ENCODE results near the gene TMEM253. TPM values are rescaled to one million over a fixed set of nuclear protein-coding genes. Genes with fewer than 3 reads are reported as not detected.

TMEM253 gene
- polyA plus RNA-seq, 3 donors, result 0.05 TPM; not detected in 2

- 82% methylated on average over 4 of the region's 10 CpGs for WGBS (ENCODE audit: insufficient coverage)
- Histone ChIP-seq H3K79me2 (ENCODE audit: insufficient read depth, low read length) (no peaks in the 10 kb centered on the region), H3K9me3 (replicated peaks in 1 of 2; ENCODE audit: control insufficient read depth in 1 of 2, insufficient read depth in 1 of 2, low read length in 2 of 2) (no peaks in the 10 kb centered on the region), H3K36me3 (replicated peaks in 1 of 2; ENCODE audit: control insufficient read depth in 1 of 2, insufficient read depth in 2 of 2, low read length in 2 of 2) (no peaks in the 10 kb centered on the region), H4K20me1 (ENCODE audit: insufficient read depth, low read length) (peaks cover 6% of the 10 kb centered on the region), H2AFZ (ENCODE audit: insufficient read depth, low read depth, low read length, poor library complexity, severe bottlenecking) (no peak overlapping the region), H3K4me2 (replicated peaks; ENCODE audit: extremely low read depth, low read length, poor library complexity, severe bottlenecking) (peak overlapping the region; percentile 54), H3K27ac (ENCODE audit: low read depth in 1 of 2, low read length in 2 of 2) (no peak overlapping the region), H3K4me1 (ENCODE audit: control insufficient read depth in 1 of 2, insufficient read depth in 2 of 2, low read length in 2 of 2) (peaks cover 16 to 25% of the 10 kb centered on the region in 2 donors), H3K27me3 (ENCODE audit: control insufficient read depth in 2 of 2, insufficient read depth in 2 of 2, low read length in 2 of 2) (peaks cover 0 to 3% of the 10 kb centered on the region in 2 donors), H3K4me3 (replicated peaks in 1 of 3; ENCODE audit: low read depth in 2 of 3, low read length in 3 of 3) (peak overlapping the region in 1 of 3 experiments; percentile 34), H3K9ac (ENCODE audit: insufficient read depth, low read length, poor library complexity, severe bottlenecking) (no peak overlapping the region)
- peaks cover 4 to 18% (median 18%) of the 10 kb centered on the region in 3 donors for H3K27me3 Mint-ChIP-seq (ENCODE audit: low read depth in 3 of 3)
- no peaks in the 10 kb centered on the region for H3K36me3 Mint-ChIP-seq
- peaks cover 0 to 2% (median 0%) of the 10 kb centered on the region in 7 donors for H3K9me3 Mint-ChIP-seq
- no peak for TF ChIP-seq CTCF (IDR thresholded peaks at IDR 0.05)
- H3K4me1 Mint-ChIP-seq, result peaks cover 22% of the 10 kb centered on the region
- no peak for DNase-seq
- H3K4me3 Mint-ChIP-seq, result peak overlapping the region; percentile 79 to 85
- H3K27ac Mint-ChIP-seq, result peak overlapping the region in 4 of 7 donors; percentile 57 to 91 (median 66)
- intact Hi-C loops (cut with micrococcal nuclease), result loop anchor here in 1 of 2 donors (10.0 kb wide), 1 partner anchor 412 kb away; the partner anchor contains the start of genes ANG and RNASE4
Measured at GRCh38 chr14:21096978-21097635, 3.8 kb upstream of the TMEM253 start.

- H3K4me1 Mint-ChIP-seq, result peaks cover 20% of the 10 kb centered on the region
- Histone ChIP-seq H3K27ac (ENCODE audit: low read depth in 1 of 2, low read length in 2 of 2) (no peak overlapping the region), H3K9me3 (replicated peaks in 1 of 2; ENCODE audit: control insufficient read depth in 1 of 2, insufficient read depth in 1 of 2, low read length in 2 of 2) (no peaks in the 10 kb centered on the region), H3K27me3 (ENCODE audit: control insufficient read depth in 2 of 2, insufficient read depth in 2 of 2, low read length in 2 of 2) (peaks cover 0 to 3% of the 10 kb centered on the region in 2 donors), H3K9ac (ENCODE audit: insufficient read depth, low read length, poor library complexity, severe bottlenecking) (no peak overlapping the region), H3K36me3 (replicated peaks in 1 of 2; ENCODE audit: control insufficient read depth in 1 of 2, insufficient read depth in 2 of 2, low read length in 2 of 2) (no peaks in the 10 kb centered on the region), H3K4me1 (ENCODE audit: control insufficient read depth in 1 of 2, insufficient read depth in 2 of 2, low read length in 2 of 2) (peaks cover 15 to 19% of the 10 kb centered on the region in 2 donors), H4K20me1 (ENCODE audit: insufficient read depth, low read length) (peaks cover 5% of the 10 kb centered on the region), H2AFZ (ENCODE audit: insufficient read depth, low read depth, low read length, poor library complexity, severe bottlenecking) (no peak overlapping the region), H3K4me3 (replicated peaks in 1 of 3; ENCODE audit: low read depth in 2 of 3, low read length in 3 of 3) (peak overlapping the region in 2 of 3 experiments; percentile 6 to 34), H3K4me2 (replicated peaks; ENCODE audit: extremely low read depth, low read length, poor library complexity, severe bottlenecking) (peak overlapping the region; percentile 54), H3K79me2 (ENCODE audit: insufficient read depth, low read length) (no peaks in the 10 kb centered on the region)
- WGBS (ENCODE audit: insufficient coverage), result 0% methylated on average over 10 of the region's 19 CpGs
- TF ChIP-seq CTCF (IDR thresholded peaks at IDR 0.05), result no peak
- H3K36me3 Mint-ChIP-seq, result no peaks in the 10 kb centered on the region
- peak in 1 of 3 donors; percentile 33 for DNase-seq
- peak overlapping the region; percentile 79 to 85 for H3K4me3 Mint-ChIP-seq
- H3K9me3 Mint-ChIP-seq, result peaks cover 0 to 2% (median 0%) of the 10 kb centered on the region in 7 donors
- peaks cover 4 to 18% (median 18%) of the 10 kb centered on the region in 3 donors for H3K27me3 Mint-ChIP-seq (ENCODE audit: low read depth in 3 of 3)
- peak overlapping the region in 5 of 7 donors; percentile 26 to 91 (median 66) for H3K27ac Mint-ChIP-seq
- intact Hi-C loops (cut with micrococcal nuclease), result loop anchor here in 1 of 2 donors (10.0 kb wide), 1 partner anchor 413 kb away; the partner anchor contains the start of genes ANG and RNASE4
Measured at GRCh38 chr14:21097636-21098075, 3.2 kb upstream of the TMEM253 start.

Data from CD14-positive monocyte (primary cell).